ENCODE results near the gene FMN1.

GRCh38 chr15:32852771-32853170 lies 341.7 kb downstream of the FMN1 start:
- no peak for TF ChIP-seq CTCF (IDR thresholded peaks at IDR 0.05; ENCODE audit: poor library complexity, severe bottlenecking)
- TF ChIP-seq EZH2 (IDR thresholded peaks at IDR 0.05; ENCODE audit: borderline replicate concordance, insufficient read depth, low read length, poor library complexity, severe bottlenecking) = no peak
